ENCODE data around the gene RNF113B.
A peak's percentile ranks its signal among the peaks of the same experiment; 100 is the strongest.

RNF113B gene

GRCh38 chr13:98176777-98177608, at the start of gene RNF113B:
Gene RNF113B (minus strand): TSS chr13:98177269. CDS start chr13:98177236, 33 bp downstream.
- no peak for DNase-seq

- no peak for DNase-seq
Observed at GRCh38 chr13:98226496-98226895, 49.4 kb upstream of the RNF113B start.

GRCh38 chr13:98225036-98225940, 48.2 kb upstream of the RNF113B start:
- DNase-seq, result peak in 48 of 58 donors; percentile 5 to 91 (median 53)

GRCh38 chr13:98224557-98224956, 47.5 kb upstream of the RNF113B start:
- peak in 2 of 58 donors; percentile 5 to 7 for DNase-seq

- no peak for DNase-seq
Observed at GRCh38 chr13:98223741-98224140, 46.7 kb upstream of the RNF113B start.

- no peak for DNase-seq
Observed at GRCh38 chr13:98222816-98223215, 45.7 kb upstream of the RNF113B start.

- no peak for DNase-seq
Observed at GRCh38 chr13:98222081-98222554, 45.0 kb upstream of the RNF113B start.

GRCh38 chr13:98221234-98221633, 44.2 kb upstream of the RNF113B start:
- peak in 2 of 58 donors; percentile 9 to 10 for DNase-seq

GRCh38 chr13:98220271-98220791, 43.3 kb upstream of the RNF113B start:
- DNase-seq, result no peak

- no peak for DNase-seq
Observed at GRCh38 chr13:98219685-98220084, 42.6 kb upstream of the RNF113B start.

- no peak for DNase-seq
Observed at GRCh38 chr13:98217597-98217996, 40.5 kb upstream of the RNF113B start.

GRCh38 chr13:98216711-98217285, 39.7 kb upstream of the RNF113B start:
- no peak for DNase-seq

- DNase-seq, result peak in 16 of 58 donors; percentile 3 to 42 (median 15)
Observed at GRCh38 chr13:98216135-98216565, 39.1 kb upstream of the RNF113B start.

- no peak for DNase-seq
Observed at GRCh38 chr13:98215508-98215907, 38.4 kb upstream of the RNF113B start.

GRCh38 chr13:98214707-98215106, 37.6 kb upstream of the RNF113B start:
- DNase-seq, result no peak

GRCh38 chr13:98214008-98214643, 37.1 kb upstream of the RNF113B start:
- DNase-seq, result peak in 23 of 58 donors; percentile 9 to 65 (median 34)

GRCh38 chr13:98213354-98213753, 36.3 kb upstream of the RNF113B start:
- no peak for DNase-seq

- no peak for DNase-seq
Observed at GRCh38 chr13:98212763-98213162, 35.7 kb upstream of the RNF113B start.

- no peak for DNase-seq
Observed at GRCh38 chr13:98208606-98209005, 31.5 kb upstream of the RNF113B start.

GRCh38 chr13:98207416-98207815, 30.3 kb upstream of the RNF113B start:
- no peak for DNase-seq

- no peak for DNase-seq
Observed at GRCh38 chr13:98206946-98207345, 29.9 kb upstream of the RNF113B start.
